ENCODE measurements around the gene CCDC8.
A peak's percentile ranks its signal among the peaks of the same experiment; 100 is the strongest.
"Not testable (repeated sequence)": the region's sequence is repeated elsewhere in the genome, so short reads cannot be mapped to it uniquely, and the experiment has no call there.

CCDC8 gene

GRCh38 chr19:46380690-46381089, 32.7 kb downstream of the CCDC8 start:
- no peak for DNase-seq (ENCODE audit: low spot score)

GRCh38 chr19:46378268-46378667, 35.1 kb downstream of the CCDC8 start:
- no peak for DNase-seq (ENCODE audit: low spot score)

- no peak for DNase-seq (ENCODE audit: low spot score)
Measured at GRCh38 chr19:46376241-46377153, 36.9 kb downstream of the CCDC8 start.

- DNase-seq (ENCODE audit: low spot score) = not testable (repeated sequence)
Measured at GRCh38 chr19:46375476-46376067, 37.8 kb downstream of the CCDC8 start.

- no peak for DNase-seq (ENCODE audit: low spot score)
Measured at GRCh38 chr19:46374536-46375475, 38.6 kb downstream of the CCDC8 start.

- peak; percentile 77 for DNase-seq (ENCODE audit: low spot score)
Measured at GRCh38 chr19:46373491-46374359, 39.6 kb downstream of the CCDC8 start.

- peak; percentile 62 for DNase-seq (ENCODE audit: low spot score)
Measured at GRCh38 chr19:46372901-46373490, 40.4 kb downstream of the CCDC8 start.

- DNase-seq (ENCODE audit: low spot score) = no peak
Measured at GRCh38 chr19:46371371-46371901, 41.9 kb downstream of the CCDC8 start.

- DNase-seq (ENCODE audit: low spot score) = no peak
Measured at GRCh38 chr19:46369817-46370216, 43.5 kb downstream of the CCDC8 start.

GRCh38 chr19:46368116-46368515, 45.2 kb downstream of the CCDC8 start:
- no peak for DNase-seq (ENCODE audit: low spot score)

- no peak for DNase-seq (ENCODE audit: low spot score)
Measured at GRCh38 chr19:46367426-46367825, 45.9 kb downstream of the CCDC8 start.

GRCh38 chr19:46366620-46367292, 46.6 kb downstream of the CCDC8 start:
- DNase-seq (ENCODE audit: low spot score) = no peak

- no peak for DNase-seq (ENCODE audit: low spot score)
Measured at GRCh38 chr19:46365561-46365960, 47.8 kb downstream of the CCDC8 start.

GRCh38 chr19:46364359-46364758, 49.0 kb downstream of the CCDC8 start:
- no peak for DNase-seq (ENCODE audit: low spot score)

GRCh38 chr19:46361915-46362314, 51.4 kb downstream of the CCDC8 start:
- DNase-seq (ENCODE audit: low spot score) = no peak

All from iPS-NIHi11 (cell line).